Activated naive CD8-positive, alpha-beta T cell (primary cell): ENCODE measurements around the gene TTYH2.
"Not testable (repeated sequence)": the region's sequence is repeated elsewhere in the genome, so short reads cannot be mapped to it uniquely, and the experiment has no call there.

Experiments used
- H3K27ac Mint-ChIP-seq: one replicate; pipeline ENCODE4 v1.8.0; 2021; ENCODE audit warnings: mixed read lengths
- H3K27me3 Mint-ChIP-seq: one replicate; pipeline ENCODE4 v1.8.0; 2021; ENCODE audit warnings: mixed read lengths
- H3K36me3 Mint-ChIP-seq: one replicate; pipeline ENCODE4 v1.8.0; 2021; ENCODE audit warnings: mixed read lengths
- H3K4me1 Mint-ChIP-seq: one replicate; pipeline ENCODE4 v1.8.0; 2021; ENCODE audit warnings: low read depth, mixed read lengths
- H3K4me3 Mint-ChIP-seq: one replicate; pipeline ENCODE4 v1.8.0; 2021; ENCODE audit warnings: mild to moderate bottlenecking, mixed read lengths
- H3K9me3 Mint-ChIP-seq: one replicate; pipeline ENCODE4 v1.8.0; 2021; ENCODE audit warnings: low read depth, mixed read lengths

TTYH2 gene

GRCh38 chr17:74245871-74246270 is 32.5 kb downstream of the TTYH2 start:
- H3K36me3 Mint-ChIP-seq = peaks cover 3% of the 10 kb centered on the region

GRCh38 chr17:74249590-74250270 is 36.4 kb downstream of the TTYH2 start:
- H3K27me3 Mint-ChIP-seq = no peaks in the 10 kb centered on the region
- H3K9me3 Mint-ChIP-seq = no peaks in the 10 kb centered on the region
- H3K4me1 Mint-ChIP-seq = no peaks in the 10 kb centered on the region
- H3K36me3 Mint-ChIP-seq = peaks cover 5% of the 10 kb centered on the region
- no peak overlapping the region for H3K4me3 Mint-ChIP-seq
- H3K27ac Mint-ChIP-seq = no peak overlapping the region

More at GRCh38 chr17:74245871-74246270, 32.5 kb downstream of the TTYH2 start:
- no peak overlapping the region for H3K4me3 Mint-ChIP-seq
- no peak overlapping the region for H3K27ac Mint-ChIP-seq
- H3K27me3 Mint-ChIP-seq = no peaks in the 10 kb centered on the region
- no peaks in the 10 kb centered on the region for H3K9me3 Mint-ChIP-seq
- H3K4me1 Mint-ChIP-seq = no peaks in the 10 kb centered on the region

GRCh38 chr17:74250324-74250995 is 37.1 kb downstream of the TTYH2 start:
- H3K27me3 Mint-ChIP-seq = no peaks in the 10 kb centered on the region

GRCh38 chr17:74251051-74251450 is 37.7 kb downstream of the TTYH2 start:
- H3K9me3 Mint-ChIP-seq = no peaks in the 10 kb centered on the region
- peaks cover 5% of the 10 kb centered on the region for H3K36me3 Mint-ChIP-seq
- H3K27me3 Mint-ChIP-seq = no peaks in the 10 kb centered on the region
- no peaks in the 10 kb centered on the region for H3K4me1 Mint-ChIP-seq
- no peak overlapping the region for H3K4me3 Mint-ChIP-seq
- no peak overlapping the region for H3K27ac Mint-ChIP-seq

More at GRCh38 chr17:74250324-74250995, 37.1 kb downstream of the TTYH2 start:
- H3K4me1 Mint-ChIP-seq = no peaks in the 10 kb centered on the region
- H3K36me3 Mint-ChIP-seq = peaks cover 5% of the 10 kb centered on the region
- H3K27ac Mint-ChIP-seq = no peak overlapping the region
- no peaks in the 10 kb centered on the region for H3K9me3 Mint-ChIP-seq
- no peak overlapping the region for H3K4me3 Mint-ChIP-seq

- Mint-ChIP-seq H3K9me3 (no peaks in the 10 kb centered on the region), H3K27me3 (no peaks in the 10 kb centered on the region), H3K27ac (no peak overlapping the region), H3K4me1 (no peaks in the 10 kb centered on the region), H3K4me3 (no peak overlapping the region), H3K36me3 (peaks cover 3% of the 10 kb centered on the region)
Measured at GRCh38 chr17:74251569-74251968, 38.2 kb downstream of the TTYH2 start.

- H3K27ac Mint-ChIP-seq = no peak overlapping the region
- H3K4me3 Mint-ChIP-seq = no peak overlapping the region
- no peaks in the 10 kb centered on the region for H3K9me3 Mint-ChIP-seq
- no peaks in the 10 kb centered on the region for H3K4me1 Mint-ChIP-seq
- H3K36me3 Mint-ChIP-seq = peaks cover 2% of the 10 kb centered on the region
- H3K27me3 Mint-ChIP-seq = no peaks in the 10 kb centered on the region
Measured at GRCh38 chr17:74252211-74252610, 38.8 kb downstream of the TTYH2 start.

GRCh38 chr17:74253036-74253435 is 39.7 kb downstream of the TTYH2 start:
- Mint-ChIP-seq H3K27me3 (no peaks in the 10 kb centered on the region), H3K27ac (no peak overlapping the region), H3K9me3 (no peaks in the 10 kb centered on the region), H3K36me3 (peaks cover 2% of the 10 kb centered on the region), H3K4me1 (no peaks in the 10 kb centered on the region), H3K4me3 (no peak overlapping the region)

- Mint-ChIP-seq H3K36me3 (peaks cover 2% of the 10 kb centered on the region), H3K4me1 (no peaks in the 10 kb centered on the region), H3K27me3 (no peaks in the 10 kb centered on the region), H3K9me3 (no peaks in the 10 kb centered on the region), H3K27ac (no peak overlapping the region), H3K4me3 (no peak overlapping the region)
Measured at GRCh38 chr17:74257311-74257710, 43.9 kb downstream of the TTYH2 start.

- no peaks in the 10 kb centered on the region for H3K27me3 Mint-ChIP-seq
Measured at GRCh38 chr17:74259667-74260524, 46.5 kb downstream of the TTYH2 start.

GRCh38 chr17:74260525-74260850 is 47.1 kb downstream of the TTYH2 start:
- no peaks in the 10 kb centered on the region for H3K9me3 Mint-ChIP-seq
- H3K27me3 Mint-ChIP-seq = no peaks in the 10 kb centered on the region
- H3K4me1 Mint-ChIP-seq = no peaks in the 10 kb centered on the region
- no peak overlapping the region for H3K27ac Mint-ChIP-seq
- H3K4me3 Mint-ChIP-seq = no peak overlapping the region
- no peaks in the 10 kb centered on the region for H3K36me3 Mint-ChIP-seq

More at GRCh38 chr17:74259667-74260524, 46.5 kb downstream of the TTYH2 start:
- Mint-ChIP-seq H3K36me3 (no peaks in the 10 kb centered on the region), H3K9me3 (no peaks in the 10 kb centered on the region), H3K27ac (no peak overlapping the region), H3K4me3 (no peak overlapping the region), H3K4me1 (no peaks in the 10 kb centered on the region)

GRCh38 chr17:74262601-74263000 is 49.2 kb downstream of the TTYH2 start:
- Mint-ChIP-seq H3K27me3 (peaks cover 4% of the 10 kb centered on the region), H3K9me3 (no peaks in the 10 kb centered on the region), H3K4me3 (no peak overlapping the region), H3K27ac (no peak overlapping the region), H3K4me1 (peaks cover under 1% of the 10 kb centered on the region), H3K36me3 (peaks cover under 1% of the 10 kb centered on the region)

- not testable (repeated sequence) for H3K36me3 Mint-ChIP-seq, H3K4me1 Mint-ChIP-seq, H3K4me3 Mint-ChIP-seq, H3K9me3 Mint-ChIP-seq, H3K27me3 Mint-ChIP-seq, H3K27ac Mint-ChIP-seq
Measured at GRCh38 chr17:74267054-74267453, 53.7 kb downstream of the TTYH2 start.

- Mint-ChIP-seq H3K36me3 (peaks cover 3% of the 10 kb centered on the region), H3K27me3 (peaks cover 6% of the 10 kb centered on the region), H3K27ac (no peak overlapping the region), H3K4me1 (peaks cover 6% of the 10 kb centered on the region), H3K9me3 (no peaks in the 10 kb centered on the region), H3K4me3 (no peak overlapping the region)
Measured at GRCh38 chr17:74267579-74267978, 54.2 kb downstream of the TTYH2 start.

- H3K4me3 Mint-ChIP-seq = no peak overlapping the region
- no peaks in the 10 kb centered on the region for H3K9me3 Mint-ChIP-seq
- H3K27me3 Mint-ChIP-seq = peaks cover 6% of the 10 kb centered on the region
- no peak overlapping the region for H3K27ac Mint-ChIP-seq
- H3K36me3 Mint-ChIP-seq = peaks cover 3% of the 10 kb centered on the region
- H3K4me1 Mint-ChIP-seq = peaks cover 6% of the 10 kb centered on the region
Measured at GRCh38 chr17:74267987-74268499, 54.7 kb downstream of the TTYH2 start.

- H3K9me3 Mint-ChIP-seq = no peaks in the 10 kb centered on the region
- no peak overlapping the region for H3K27ac Mint-ChIP-seq
- H3K27me3 Mint-ChIP-seq = peaks cover 6% of the 10 kb centered on the region
- H3K36me3 Mint-ChIP-seq = peaks cover 3% of the 10 kb centered on the region
- no peak overlapping the region for H3K4me3 Mint-ChIP-seq
- H3K4me1 Mint-ChIP-seq = peaks cover 6% of the 10 kb centered on the region
Measured at GRCh38 chr17:74268558-74268957, 55.2 kb downstream of the TTYH2 start.
